SH-SY5Y (cell line): ENCODE measurements around the gene UFL1.

ENCODE experiments used
- GATA2 ChIP-seq: IDR thresholded peaks from 2 replicates; pipeline ENCODE4 v1.6.1; 2011; ENCODE audit warnings: mild to moderate bottlenecking, low read depth, low read length
- GATA3 ChIP-seq: IDR thresholded peaks from 2 replicates; pipeline ENCODE4 v1.6.1; 2011; ENCODE audit warnings: low read depth, mild to moderate bottlenecking, low read length, moderate library complexity

Gene UFL1

DNA sequence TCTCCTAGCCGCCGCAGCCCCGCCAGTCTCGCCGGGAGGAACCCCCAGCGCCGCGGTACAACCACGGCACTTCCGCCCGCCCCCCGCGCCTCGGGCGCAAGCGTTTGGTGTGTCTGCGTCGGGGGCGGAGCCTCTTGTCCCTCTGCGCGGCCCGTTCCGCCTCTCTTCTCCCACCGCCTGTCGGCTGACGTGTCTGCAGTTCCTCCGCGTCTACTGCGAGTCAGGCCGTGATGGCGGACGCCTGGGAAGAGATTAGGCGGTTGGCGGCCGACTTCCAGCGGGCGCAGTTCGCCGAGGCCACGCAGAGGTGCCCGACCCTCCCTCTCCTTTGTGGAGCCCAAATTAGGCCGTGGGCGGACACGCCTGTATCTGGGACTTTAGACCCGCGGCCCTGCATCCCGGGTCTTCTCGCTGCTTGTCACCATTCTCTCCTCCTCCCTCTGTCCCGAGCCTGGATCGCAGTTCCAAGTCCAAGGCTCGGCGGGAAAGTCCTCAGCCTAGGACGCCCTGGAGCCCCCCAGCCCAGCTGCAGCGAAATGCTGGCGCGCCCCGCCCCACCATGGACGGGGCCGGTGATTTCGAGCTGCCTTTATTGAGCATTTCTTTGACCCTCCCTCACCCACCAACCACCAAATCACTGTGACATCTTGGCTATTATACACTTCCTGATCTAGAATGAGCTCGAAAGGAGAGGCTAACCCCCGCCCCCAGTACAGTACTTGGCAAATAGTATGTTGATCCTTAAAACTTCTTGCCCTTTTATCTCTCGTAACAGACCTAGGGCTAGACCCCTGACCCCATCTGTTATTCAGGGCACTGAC is at the start of gene UFL1:
UFL1 (plus strand) TSS at position 163 of the 821 bp plus-strand sequence; CDS start at position 231, 68 bp downstream.
- TF ChIP-seq GATA3 (no peak), GATA2 (no peak; the same call in 1 of the 2 replicates)

- TF ChIP-seq GATA2 (no peak), GATA3 (no peak)
These were observed 42.9 kb upstream of the UFL1 start for GRCh38 chr6:96478695-96479094.

- TF ChIP-seq GATA3 (no peak), GATA2 (no peak)
These were observed 29.7 kb upstream of the UFL1 start for GRCh38 chr6:96491926-96492325.

- TF ChIP-seq GATA3 (no peak), GATA2 (no peak)
These were observed 21.8 kb upstream of the UFL1 start for GRCh38 chr6:96499781-96500180.

DNA sequence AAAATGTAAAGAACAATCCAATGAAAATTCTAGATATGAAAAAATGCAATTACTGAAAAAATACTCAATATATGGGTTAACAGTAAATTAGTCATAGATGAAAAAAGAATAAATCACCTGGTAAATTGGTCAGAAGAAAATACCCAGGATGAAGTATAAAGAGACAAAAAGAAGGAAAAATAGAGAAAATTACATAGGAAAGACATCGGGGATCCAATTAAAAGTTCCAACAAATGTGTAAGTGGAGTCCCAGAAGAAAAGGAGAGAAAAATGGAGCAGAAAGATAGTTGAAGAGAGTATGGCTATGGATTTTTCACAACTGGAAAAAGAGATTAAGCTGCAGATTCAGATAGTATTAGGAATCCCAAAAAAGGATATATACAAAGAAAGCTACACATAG is 18.7 kb upstream of the UFL1 start:
- no peak for TF ChIP-seq GATA3

GRCh38 chr6:96505363-96505762 is 16.2 kb upstream of the UFL1 start:
- TF ChIP-seq GATA2 (no peak), GATA3 (no peak)

DNA sequence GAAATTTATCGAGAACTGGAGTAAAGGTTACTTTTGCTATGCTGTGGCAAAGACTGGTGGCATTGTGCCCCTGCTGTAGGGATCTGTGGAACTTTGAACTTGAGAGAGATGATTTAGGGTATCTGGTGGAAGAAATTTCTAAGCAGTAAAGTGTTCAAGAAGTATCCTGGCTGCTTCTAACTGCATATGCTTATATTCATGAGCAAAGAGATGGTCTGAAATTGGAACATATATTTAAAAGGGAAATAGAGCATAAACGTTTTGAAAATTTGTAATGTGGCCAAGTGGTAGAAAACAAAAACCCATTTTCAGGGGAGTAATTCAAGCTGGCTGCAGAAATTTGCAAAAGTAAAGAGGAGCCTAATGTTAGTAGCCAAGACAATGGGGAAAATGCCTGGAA is 12.3 kb upstream of the UFL1 start:
- no peak for TF ChIP-seq GATA2
- TF ChIP-seq GATA3, result no peak

GRCh38 chr6:96520171-96521115 is 1.2 kb upstream of the UFL1 start:
- TF ChIP-seq GATA3 (no peak), GATA2 (no peak)

DNA sequence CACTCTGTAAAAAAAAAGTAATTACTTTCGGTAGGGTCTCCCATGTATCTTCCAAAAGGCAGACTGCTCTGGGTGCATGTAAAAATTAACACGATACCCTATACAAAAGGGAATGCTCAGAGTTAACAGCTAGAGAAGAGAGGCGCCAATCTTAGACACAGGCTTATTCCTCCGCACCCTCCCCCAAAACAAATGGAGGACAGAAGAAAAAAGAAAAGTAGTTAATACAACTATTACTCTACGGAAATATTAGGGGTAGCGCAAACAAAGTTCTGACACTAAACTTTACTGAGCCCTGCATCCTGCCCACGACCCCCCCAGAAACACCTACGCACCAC is 331 bp upstream of the UFL1 start:
- TF ChIP-seq GATA3 (no peak), GATA2 (no peak)

GRCh38 chr6:96522465-96523009 is 931 bp downstream of the UFL1 start:
- no peak for TF ChIP-seq GATA2
- no peak for TF ChIP-seq GATA3

GRCh38 chr6:96528193-96528592 is 6.6 kb downstream of the UFL1 start:
- TF ChIP-seq GATA2, result no peak

DNA sequence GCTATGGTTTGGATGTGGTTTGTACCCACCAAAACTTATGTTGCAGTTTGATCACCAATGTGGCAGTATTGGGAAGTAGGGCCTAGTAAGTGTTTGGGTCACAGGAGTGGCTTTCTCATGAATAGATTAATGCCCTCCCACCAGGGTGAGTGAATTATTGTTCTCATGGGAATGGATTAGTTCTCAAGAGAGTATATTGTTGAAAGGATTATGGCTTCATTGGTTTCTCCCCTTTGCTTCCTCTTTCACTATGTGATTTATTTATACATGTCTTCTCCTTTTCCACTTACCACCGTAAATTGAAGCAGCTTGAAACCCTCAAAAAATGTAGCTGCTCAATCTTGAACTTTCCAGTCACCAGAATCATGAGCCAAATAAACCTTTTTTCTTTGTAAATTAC is 10.8 kb downstream of the UFL1 start:
- no peak for TF ChIP-seq GATA2
- no peak for TF ChIP-seq GATA3

DNA sequence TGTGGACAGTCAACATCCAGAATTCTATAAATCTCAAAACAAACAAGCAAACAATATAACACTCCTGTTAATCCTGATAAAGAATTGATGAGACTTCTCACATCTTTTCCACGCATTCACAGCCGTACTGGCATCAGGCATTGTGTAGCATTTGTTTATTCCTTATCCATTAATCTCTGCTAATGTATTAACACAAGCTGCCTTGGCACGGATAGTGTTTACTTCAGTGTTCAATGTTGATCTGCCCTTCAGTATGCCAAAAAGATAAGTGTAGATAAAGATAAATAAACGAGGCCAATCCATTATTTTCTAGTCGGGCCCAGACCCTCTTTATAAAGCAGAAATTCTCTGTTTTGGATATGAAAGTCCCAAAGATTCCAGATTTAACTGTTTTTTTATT is 16.1 kb downstream of the UFL1 start:
- TF ChIP-seq GATA3, result no peak
- TF ChIP-seq GATA2, result no peak

GRCh38 chr6:96542702-96543101 is 21.1 kb downstream of the UFL1 start:
- no peak for TF ChIP-seq GATA2
- TF ChIP-seq GATA3, result no peak

GRCh38 chr6:96545882-96546281 is 24.3 kb downstream of the UFL1 start:
- TF ChIP-seq GATA2 (no peak), GATA3 (no peak)

DNA sequence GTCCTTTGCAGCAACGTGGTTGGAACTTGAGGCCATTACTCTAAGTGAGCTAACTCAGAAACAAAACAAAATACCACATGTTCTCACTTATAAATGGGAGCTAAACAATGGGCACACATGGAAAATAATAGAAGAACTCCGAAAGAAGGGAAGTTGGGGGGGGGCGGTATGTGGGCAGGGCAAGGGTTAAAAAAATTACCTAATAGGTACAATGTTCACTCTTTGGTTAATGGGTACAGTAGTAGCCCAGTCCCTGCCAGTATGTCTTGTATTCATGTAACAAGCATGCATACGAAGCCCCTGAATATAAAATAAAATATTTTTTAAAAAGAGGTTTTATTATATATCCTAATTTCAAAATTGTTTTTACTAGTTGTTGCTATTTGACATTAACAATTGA is 26.0 kb downstream of the UFL1 start:
- TF ChIP-seq GATA2 (no peak), GATA3 (no peak)
